Colonic mucosa (tissue), 4 donors: ENCODE results near the gene MORN1. TPM values are rescaled to one million over a fixed set of nuclear protein-coding genes. Genes with fewer than 3 reads are reported as not detected.

Experiments used
- DNase-seq: peaks from one replicate; pipeline ENCODE4 v3.0.0-alpha.2; 2020
- H3K27ac ChIP-seq: fragments of 200-600 bp; one replicate; pipeline ENCODE4 v1.8.0; 2021
- H3K27me3 ChIP-seq: fragments of 200-600 bp; one replicate; pipeline ENCODE4 v1.8.0; 2021
- H3K36me3 ChIP-seq: fragments of 200-600 bp; one replicate; pipeline ENCODE4 v1.8.0; 2021
- H3K4me1 ChIP-seq: fragments of 200-600 bp; one replicate; pipeline ENCODE4 v1.8.0; 2021; ENCODE audit warnings: mild to moderate bottlenecking
- H3K4me3 ChIP-seq: fragments of 200-600 bp; one replicate; pipeline ENCODE4 v1.8.0; 2021
- H3K9ac ChIP-seq, 2 donors: one replicate each; pipeline ENCODE4 v1.7.0; 2013; ENCODE audit warnings: control low read depth in 2 of 2, low read depth in 2 of 2, low read length in 2 of 2
- H3K9me3 ChIP-seq: fragments of 200-600 bp; one replicate; pipeline ENCODE4 v1.8.0; 2021
- CTCF ChIP-seq: fragments of 200-600 bp; IDR thresholded peaks from one replicate; pipeline ENCODE4 v1.8.0; 2022; ENCODE audit warnings: antibody characterized with exemption, mild to moderate bottlenecking
- intact Hi-C: fragments of 100-400 bp; cut with DNase I; formaldehyde crosslinking; loops from one replicate; pipeline ENCODE4 v1.14.1; 2022
- total RNA-seq, 2 donors: library from RNA; stranded (reverse); fragmentation: NEBNext Ultra II Directional in 1 of 2; extraction: Animal tissue kit (Norgen Biotek cat#: 25700) in 1 of 2; gene quantifications; one replicate each; pipeline ENCODE4 v1.2.1, GENCODE V29; 2021
- donor health status: healthy.
- donor health status: DM: no; HTN: no; CAD: no.
- donor health status: DM: no; HTN: no; CAD: no.

MORN1 gene
- total RNA-seq, 2 donors from 2014 or later = 11.3 to 18.9 TPM

- peak overlapping the region; percentile 54 for H3K27ac ChIP-seq
- peak; percentile 40 for DNase-seq
- peak overlapping the region; percentile 88 to 94 for H3K9ac ChIP-seq
- peak overlapping the region; percentile 72 for H3K4me3 ChIP-seq
- no peak for TF ChIP-seq CTCF
- H3K9me3 ChIP-seq = no peaks in the 10 kb centered on the region
- H3K36me3 ChIP-seq = peaks cover under 1% of the 10 kb centered on the region
- peaks cover 23% of the 10 kb centered on the region for H3K4me1 ChIP-seq
- intact Hi-C loops = no loop called here
- no peaks in the 10 kb centered on the region for H3K27me3 ChIP-seq
Measured at GRCh38 chr1:2391931-2392509, 666 bp upstream of the MORN1 start.

GRCh38 chr1:2389644-2390043, 1.7 kb downstream of the MORN1 start:
- Histone ChIP-seq H3K27ac (no peak overlapping the region), H3K4me3 (no peak overlapping the region), H3K4me1 (peaks cover 23% of the 10 kb centered on the region), H3K9me3 (no peaks in the 10 kb centered on the region), H3K36me3 (no peaks in the 10 kb centered on the region), H3K9ac (no peak overlapping the region), H3K27me3 (no peaks in the 10 kb centered on the region)
- intact Hi-C loops = no loop called here
- TF ChIP-seq CTCF = no peak
- DNase-seq = no peak

- Histone ChIP-seq H3K27ac (no peak overlapping the region), H3K4me3 (no peak overlapping the region), H3K4me1 (peaks cover 13% of the 10 kb centered on the region), H3K9ac (no peak overlapping the region), H3K9me3 (no peaks in the 10 kb centered on the region), H3K36me3 (no peaks in the 10 kb centered on the region), H3K27me3 (no peaks in the 10 kb centered on the region)
- DNase-seq = no peak
- TF ChIP-seq CTCF = no peak
- intact Hi-C loops = no loop called here
Measured at GRCh38 chr1:2388004-2388913, 3.1 kb downstream of the MORN1 start.

GRCh38 chr1:2386636-2387611, 4.4 kb downstream of the MORN1 start:
- Histone ChIP-seq H3K27ac (no peak overlapping the region), H3K9ac (no peak overlapping the region), H3K4me3 (no peak overlapping the region), H3K36me3 (no peaks in the 10 kb centered on the region), H3K4me1 (peaks cover 7% of the 10 kb centered on the region), H3K9me3 (no peaks in the 10 kb centered on the region), H3K27me3 (no peaks in the 10 kb centered on the region)
- DNase-seq = no peak
- intact Hi-C loops = no loop called here
- TF ChIP-seq CTCF = no peak
